H9 (cell line): Measurements from ENCODE around the gene RGS3. TPM values are rescaled to one million over a fixed set of nuclear protein-coding genes. Genes with fewer than 3 reads are reported as not detected.

Experiments
- DNase-seq: peaks from one replicate; pipeline ENCODE4 v3.0.0-alpha.2; 2017
- H2AFZ ChIP-seq: one replicate; pipeline ENCODE4 v1.6.1; 2013; ENCODE audit warnings: mild to moderate bottlenecking, low read length, control low read depth, moderate library complexity
- H2AK5ac ChIP-seq: 2 replicates; pipeline ENCODE4 v1.6.1; 2013; ENCODE audit warnings: low read length, control low read depth, mixed read lengths; ENCODE audit not compliant: insufficient read length
- H2BK120ac ChIP-seq: one replicate; pipeline ENCODE4 v1.6.1; 2013; ENCODE audit warnings: low read depth, mild to moderate bottlenecking, low read length, control low read depth, inconsistent platforms; ENCODE audit not compliant: poor library complexity, severe bottlenecking
- H2BK12ac ChIP-seq: 2 replicates; pipeline ENCODE4 v1.6.1; 2013; ENCODE audit warnings: low read length, control low read depth, mixed read lengths, low read depth; ENCODE audit not compliant: insufficient read length
- H2BK15ac ChIP-seq: 2 replicates; pipeline ENCODE4 v1.6.1; 2013; ENCODE audit warnings: low read depth, low read length, control low read depth
- H2BK20ac ChIP-seq: one replicate; pipeline ENCODE4 v1.6.1; 2013; ENCODE audit warnings: low read depth, mild to moderate bottlenecking, low read length, control low read depth, inconsistent platforms; ENCODE audit not compliant: poor library complexity, severe bottlenecking
- H2BK5ac ChIP-seq: 2 replicates; pipeline ENCODE4 v1.6.1; 2013; ENCODE audit warnings: low read length, control low read depth, mixed read lengths; ENCODE audit not compliant: insufficient read length
- H3K14ac ChIP-seq: 2 replicates; pipeline ENCODE4 v1.6.1; 2013; ENCODE audit warnings: low read length, control low read depth; ENCODE audit not compliant: insufficient read depth
- H3K18ac ChIP-seq: 2 replicates; pipeline ENCODE4 v1.6.1; 2013; ENCODE audit warnings: low read depth, mild to moderate bottlenecking, mixed read lengths, low read length, control low read depth; ENCODE audit not compliant: insufficient read length
- H3K23ac ChIP-seq: 2 replicates; pipeline ENCODE4 v1.6.1; 2013; ENCODE audit warnings: low read length, control low read depth, mixed read lengths, low read depth; ENCODE audit not compliant: insufficient read length
- H3K23me2 ChIP-seq: 2 replicates; pipeline ENCODE4 v1.6.1; 2013; ENCODE audit warnings: low read depth, mild to moderate bottlenecking, mixed read lengths, low read length, control low read depth; ENCODE audit not compliant: insufficient read length, poor library complexity, severe bottlenecking
- H3K27ac ChIP-seq: 2 replicates; pipeline ENCODE4 v1.5.1; 2013; ENCODE audit warnings: low read length, control low read depth, mixed read lengths, low read depth; ENCODE audit not compliant: insufficient read length
- H3K27me3 ChIP-seq: 2 replicates; pipeline ENCODE4 v1.6.1; 2013; ENCODE audit warnings: low read length, control low read depth, inconsistent platforms; ENCODE audit not compliant: insufficient read depth
- H3K4ac ChIP-seq: 2 replicates; pipeline ENCODE4 v1.6.1; 2013; ENCODE audit warnings: low read depth, mild to moderate bottlenecking, control low read depth, inconsistent platforms, low read length, moderate library complexity
- H3K4me1 ChIP-seq: 2 replicates; pipeline ENCODE4 v1.6.1; 2013; ENCODE audit warnings: low read length, control low read depth, inconsistent platforms; ENCODE audit not compliant: insufficient read depth
- H3K4me2 ChIP-seq: 2 replicates; pipeline ENCODE4 v1.6.1; 2013; ENCODE audit warnings: low read length, control low read depth, mixed read lengths; ENCODE audit not compliant: insufficient read length, insufficient read depth
- H3K56ac ChIP-seq: 2 replicates; pipeline ENCODE4 v1.6.1; 2013; ENCODE audit warnings: low read depth, mild to moderate bottlenecking, mixed read lengths, low read length, control low read depth; ENCODE audit not compliant: insufficient read length
- H3K79me1 ChIP-seq: 2 replicates; pipeline ENCODE4 v1.6.1; 2013; ENCODE audit warnings: low read depth, mild to moderate bottlenecking, moderate library complexity, low read length, control low read depth, inconsistent platforms; ENCODE audit not compliant: insufficient read depth, poor library complexity, severe bottlenecking
- H3K79me2 ChIP-seq: 2 replicates; pipeline ENCODE4 v1.6.1; 2013; ENCODE audit warnings: low read length, control low read depth, inconsistent platforms; ENCODE audit not compliant: insufficient read depth
- H3K9ac ChIP-seq: 2 replicates; pipeline ENCODE4 v1.6.1; 2013; ENCODE audit warnings: low read length, control low read depth, mixed read lengths; ENCODE audit not compliant: insufficient read length; ENCODE audit errors: extremely low read depth
- H3K9me3 ChIP-seq: one replicate; pipeline ENCODE4 v1.6.1; 2013; ENCODE audit warnings: low read depth, low read length, inconsistent platforms; ENCODE audit not compliant: control insufficient read depth
- H3T11ph ChIP-seq: one replicate; pipeline ENCODE4 v1.6.1; 2013; ENCODE audit warnings: mild to moderate bottlenecking, low read length, control low read depth, inconsistent platforms
- H4K20me1 ChIP-seq: one replicate; pipeline ENCODE4 v1.6.1; 2013; ENCODE audit not compliant: control insufficient read depth, insufficient read length, insufficient read depth
- H4K5ac ChIP-seq: 2 replicates; pipeline ENCODE4 v1.6.1; 2013; ENCODE audit warnings: low read depth, mild to moderate bottlenecking, mixed read lengths, low read length, control low read depth; ENCODE audit not compliant: insufficient read length
- H4K8ac ChIP-seq: replicated peaks from 2 replicates; pipeline ENCODE4 v1.6.1; 2013; ENCODE audit warnings: low read length, control low read depth, mixed read lengths, low read depth; ENCODE audit not compliant: insufficient read length
- H4K91ac ChIP-seq: 2 replicates; pipeline ENCODE4 v1.6.1; 2013; ENCODE audit warnings: low read depth, mild to moderate bottlenecking, moderate library complexity, mixed read lengths, low read length, control low read depth; ENCODE audit not compliant: insufficient read length
- H3K27ac Mint-ChIP-seq, 3 experiments: 2 replicates in 2 of 3; 3 replicates in 1 of 3; pipeline ENCODE4 v1.8.0; 2020 to 2021; ENCODE audit warnings: mixed read lengths in 3 of 3, mild to moderate bottlenecking in 1 of 3, moderate library complexity in 1 of 3
- H3K27me3 Mint-ChIP-seq: 2 replicates; pipeline ENCODE4 v1.8.0; 2021; ENCODE audit warnings: low read depth, mild to moderate bottlenecking, moderate library complexity, mixed read lengths
- H3K36me3 Mint-ChIP-seq, 3 experiments: 2 replicates in 2 of 3; 3 replicates in 1 of 3; pipeline ENCODE4 v1.8.0; 2020 to 2021; ENCODE audit warnings: low read depth in 3 of 3, mixed read lengths in 3 of 3; ENCODE audit not compliant: insufficient read depth in 1 of 3
- H3K4me1 Mint-ChIP-seq, 2 experiments: 2 replicates each; pipeline ENCODE4 v1.8.0; 2020; ENCODE audit warnings: mixed read lengths in 2 of 2
- H3K4me3 Mint-ChIP-seq, 2 experiments: 2 replicates in 1 of 2; 3 replicates in 1 of 2; pipeline ENCODE4 v1.8.0; 2020 to 2021; ENCODE audit warnings: mild to moderate bottlenecking in 2 of 2, mixed read lengths in 2 of 2, moderate library complexity in 1 of 2
- H3K9me3 Mint-ChIP-seq, 2 experiments: 2 replicates in 1 of 2; 3 replicates in 1 of 2; pipeline ENCODE4 v1.8.0; 2020; ENCODE audit warnings: mild to moderate bottlenecking in 2 of 2, mixed read lengths in 2 of 2, moderate library complexity in 1 of 2
- WGBS: extraction: QIAGEN DNeasy Blood & Tissue Kit; methylation state at CpG from one replicate; pipeline ENCODE4 v1.1.7; 2013; ENCODE audit warnings: missing lambda C conversion rate, low lambda C conversion rate, mixed read lengths; ENCODE audit not compliant: insufficient read length; ENCODE audit errors: extremely low coverage; 5-methylcytosine and 5-hydroxymethylcytosine counted together
- total RNA-seq: library from RNA; stranded (reverse); gene quantifications from 2 replicates; pipeline ENCODE4 v1.2.1, GENCODE V29; 2021
- TF ChIP-seq, protein P1 (sequence below): fragments of 200-600 bp; sonication (generic); conservative IDR thresholded peaks from 3 replicates; pipeline ENCODE4 v1.8.0; 2021; ENCODE audit warnings: antibody characterized with exemption, mild to moderate bottlenecking

Gene RGS3
- total RNA-seq, 1 experiment from 2014 or later = 13.9 TPM

- Histone ChIP-seq H3K9ac (no peak overlapping the region), H3K79me1 (no peaks in the 10 kb centered on the region), H4K5ac (no peak overlapping the region), H3T11ph (no peak overlapping the region), H2AFZ (no peak overlapping the region), H3K27ac (no peak overlapping the region), H3K23ac (no peak overlapping the region), H3K56ac (no peak overlapping the region), H2BK12ac (no peak overlapping the region), H2AK5ac (no peak overlapping the region), H3K4ac (no peak overlapping the region), H4K8ac (no peak overlapping the region), H3K9me3 (no peaks in the 10 kb centered on the region), H3K4me2 (no peak overlapping the region), H2BK15ac (no peak overlapping the region), H3K4me1 (peaks cover 2% of the 10 kb centered on the region; the same call in 1 of the 2 replicates), H3K23me2 (no peaks in the 10 kb centered on the region), H3K18ac (no peak overlapping the region), H3K27me3 (no peaks in the 10 kb centered on the region), H3K79me2 (no peaks in the 10 kb centered on the region), H2BK5ac (no peak overlapping the region), H2BK120ac (no peak overlapping the region), H4K20me1 (no peaks in the 10 kb centered on the region), H2BK20ac (no peak overlapping the region), H4K91ac (no peak overlapping the region), H3K14ac (no peak overlapping the region)
- Mint-ChIP-seq H3K27me3 (no peaks in the 10 kb centered on the region), H3K27ac (peak overlapping the region in 1 of 3 experiments; percentile 28; a peak in 2 of 7 replicates), H3K9me3 (no peaks in the 10 kb centered on the region), H3K4me1 (peaks cover 15 to 44% of the 10 kb centered on the region in 2 experiments), H3K4me3 (no peak overlapping the region), H3K36me3 (peaks cover 0 to 7% (median 3%) of the 10 kb centered on the region in 3 experiments; a peak in 5 of 7 replicates)
- WGBS = no CpG with 5 or more reads among the region's 3 CpGs
- TF ChIP-seq, protein P1, sequence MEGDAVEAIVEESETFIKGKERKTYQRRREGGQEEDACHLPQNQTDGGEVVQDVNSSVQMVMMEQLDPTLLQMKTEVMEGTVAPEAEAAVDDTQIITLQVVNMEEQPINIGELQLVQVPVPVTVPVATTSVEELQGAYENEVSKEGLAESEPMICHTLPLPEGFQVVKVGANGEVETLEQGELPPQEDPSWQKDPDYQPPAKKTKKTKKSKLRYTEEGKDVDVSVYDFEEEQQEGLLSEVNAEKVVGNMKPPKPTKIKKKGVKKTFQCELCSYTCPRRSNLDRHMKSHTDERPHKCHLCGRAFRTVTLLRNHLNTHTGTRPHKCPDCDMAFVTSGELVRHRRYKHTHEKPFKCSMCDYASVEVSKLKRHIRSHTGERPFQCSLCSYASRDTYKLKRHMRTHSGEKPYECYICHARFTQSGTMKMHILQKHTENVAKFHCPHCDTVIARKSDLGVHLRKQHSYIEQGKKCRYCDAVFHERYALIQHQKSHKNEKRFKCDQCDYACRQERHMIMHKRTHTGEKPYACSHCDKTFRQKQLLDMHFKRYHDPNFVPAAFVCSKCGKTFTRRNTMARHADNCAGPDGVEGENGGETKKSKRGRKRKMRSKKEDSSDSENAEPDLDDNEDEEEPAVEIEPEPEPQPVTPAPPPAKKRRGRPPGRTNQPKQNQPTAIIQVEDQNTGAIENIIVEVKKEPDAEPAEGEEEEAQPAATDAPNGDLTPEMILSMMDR = no peak
- no peak for DNase-seq
Measured at GRCh38 chr9:113543982-113544303, 80.4 kb downstream of the RGS3 start.
